Astrocyte (in vitro differentiated cells and primary cell): ENCODE measurements around the gene CYBA.

ENCODE experiments used
- CTCF ChIP-seq: IDR thresholded peaks from 2 replicates; pipeline ENCODE4 v1.5.1; 2011; ENCODE audit warnings: low read depth, mild to moderate bottlenecking, inconsistent platforms, low read length, moderate library complexity; ENCODE audit not compliant: insufficient read depth
- EZH2 ChIP-seq: IDR thresholded peaks from 2 replicates; pipeline ENCODE4 v1.6.1; 2012; ENCODE audit warnings: mild to moderate bottlenecking, low read length, inconsistent platforms; ENCODE audit not compliant: insufficient read depth

- no peak for TF ChIP-seq CTCF
- no peak for TF ChIP-seq EZH2
These were observed 39.7 kb downstream of the CYBA start for GRCh38 chr16:88610909-88611812.
